NCI-H526 (cell line): ENCODE measurements around the gene COMTD1.

Experiments used
- DNase-seq, 2 experiments: peaks; one replicate each; lab custom pipeline; 2025; lab: John Stamatoyannopoulos, UW

The COMTD1 gene

GRCh38 chr10:75245354-75246250 lies 9.8 kb upstream of the COMTD1 start:
- DNase-seq, result no peak

GRCh38 chr10:75244487-75245353 lies 9.0 kb upstream of the COMTD1 start:
- DNase-seq, result no peak

GRCh38 chr10:75243426-75243825 lies 7.7 kb upstream of the COMTD1 start:
- no peak for DNase-seq

GRCh38 chr10:75240329-75241076 lies 4.7 kb upstream of the COMTD1 start:
- DNase-seq, result no peak

- no peak for DNase-seq
Measured at GRCh38 chr10:75239096-75239790, 3.5 kb upstream of the COMTD1 start.

GRCh38 chr10:75238182-75239095 lies 2.7 kb upstream of the COMTD1 start:
- DNase-seq, result no peak

- no peak for DNase-seq
Measured at GRCh38 chr10:75236178-75236825, 545 bp upstream of the COMTD1 start.

- DNase-seq, result peak in 1 of 2 experiments; percentile 77
Measured at GRCh38 chr10:75234683-75235374, 928 bp downstream of the COMTD1 start.

- DNase-seq, result peak; percentile 69 to 93
Measured at GRCh38 chr10:75234017-75234682, 1.6 kb downstream of the COMTD1 start.

GRCh38 chr10:75233444-75234016 lies 2.2 kb downstream of the COMTD1 start:
- DNase-seq, result peak in 1 of 2 experiments; percentile 55

- DNase-seq, result no peak
Measured at GRCh38 chr10:75231672-75232581, 3.8 kb downstream of the COMTD1 start.

GRCh38 chr10:75230600-75231038 lies 5.1 kb downstream of the COMTD1 start:
- peak; percentile 45 to 82 for DNase-seq

GRCh38 chr10:75229971-75230370 lies 5.8 kb downstream of the COMTD1 start:
- DNase-seq, result no peak

GRCh38 chr10:75228834-75229233 lies 6.9 kb downstream of the COMTD1 start:
- no peak for DNase-seq

- DNase-seq, result no peak
Measured at GRCh38 chr10:75228278-75228677, 7.5 kb downstream of the COMTD1 start.

- no peak for DNase-seq
Measured at GRCh38 chr10:75226656-75227055, 9.1 kb downstream of the COMTD1 start.

GRCh38 chr10:75226095-75226494 lies 9.7 kb downstream of the COMTD1 start:
- DNase-seq, result no peak
